AG04450 (cell line): ENCODE measurements around the gene TNFRSF25. TPM values are rescaled to one million over a fixed set of nuclear protein-coding genes. Genes with fewer than 3 reads are reported as not detected.
"Not testable (repeated sequence)": the region's sequence is repeated elsewhere in the genome, so short reads cannot be mapped to it uniquely, and the experiment has no call there.

ENCODE experiments used
- CTCF ChIA-PET: fragments of 300-600, 350-600 bp; formaldehyde crosslinking; extraction: SDS; loops from one replicate; lab custom pipeline; 2022; ENCODE audit warnings: antibody characterized with exemption, inconsistent platforms; lab: Charles Lee
- POLR2A ChIA-PET: fragments of 350-600 bp; formaldehyde crosslinking; extraction: SDS; loops from one replicate; lab custom pipeline; 2021; ENCODE audit warnings: antibody characterized with exemption, inconsistent platforms; lab: Yijun Ruan, JAX
- DNase-seq: peaks from one replicate; pipeline ENCODE4 v3.0.0-alpha.2; 2011; ENCODE audit warnings: low read depth, low spot score
- H3K27ac ChIP-seq: one replicate; pipeline ENCODE4 v1.5.1; 2012; ENCODE audit warnings: low read depth, low read length, control low read depth
- H3K27me3 ChIP-seq: one replicate; pipeline ENCODE4 v1.6.0; 2012; ENCODE audit warnings: low read length; ENCODE audit not compliant: control insufficient read depth, insufficient read depth
- H3K4me3 ChIP-seq: 2 replicates; pipeline ENCODE4 v1.5.1; 2011; ENCODE audit warnings: mild to moderate bottlenecking, low read depth, low read length, control low read depth
- H3K9me3 ChIP-seq: 2 replicates; pipeline ENCODE4 v1.5.1; 2012; ENCODE audit warnings: low read length; ENCODE audit not compliant: control insufficient read depth, insufficient read depth
- polyA plus RNA-seq: library from polyadenylated mRNA; depleted of rRNA; stranded (reverse); fragments of >200 nt; gene quantifications from 2 replicates; pipeline ENCODE4 v1.2.3, GENCODE V29; 2011
- TF ChIP-seq, protein P1 (sequence below): IDR thresholded peaks from 2 replicates; pipeline ENCODE4 v1.5.1; 2011; ENCODE audit warnings: low read depth, low read length, control low read depth, inconsistent platforms

The TNFRSF25 gene
- polyA plus RNA-seq, 1 experiment, result 2.7 TPM

GRCh38 chr1:6446665-6447015, 19.3 kb downstream of the TNFRSF25 start:
- CTCF ChIA-PET, result interaction anchor here (1.1 to 1.4 kb wide), 2 partner anchors 9 to 44 kb away, joined by 3 read pairs; no protein-coding TSS in a partner anchor
- TF ChIP-seq, protein P1, sequence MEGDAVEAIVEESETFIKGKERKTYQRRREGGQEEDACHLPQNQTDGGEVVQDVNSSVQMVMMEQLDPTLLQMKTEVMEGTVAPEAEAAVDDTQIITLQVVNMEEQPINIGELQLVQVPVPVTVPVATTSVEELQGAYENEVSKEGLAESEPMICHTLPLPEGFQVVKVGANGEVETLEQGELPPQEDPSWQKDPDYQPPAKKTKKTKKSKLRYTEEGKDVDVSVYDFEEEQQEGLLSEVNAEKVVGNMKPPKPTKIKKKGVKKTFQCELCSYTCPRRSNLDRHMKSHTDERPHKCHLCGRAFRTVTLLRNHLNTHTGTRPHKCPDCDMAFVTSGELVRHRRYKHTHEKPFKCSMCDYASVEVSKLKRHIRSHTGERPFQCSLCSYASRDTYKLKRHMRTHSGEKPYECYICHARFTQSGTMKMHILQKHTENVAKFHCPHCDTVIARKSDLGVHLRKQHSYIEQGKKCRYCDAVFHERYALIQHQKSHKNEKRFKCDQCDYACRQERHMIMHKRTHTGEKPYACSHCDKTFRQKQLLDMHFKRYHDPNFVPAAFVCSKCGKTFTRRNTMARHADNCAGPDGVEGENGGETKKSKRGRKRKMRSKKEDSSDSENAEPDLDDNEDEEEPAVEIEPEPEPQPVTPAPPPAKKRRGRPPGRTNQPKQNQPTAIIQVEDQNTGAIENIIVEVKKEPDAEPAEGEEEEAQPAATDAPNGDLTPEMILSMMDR, result no peak
- Histone ChIP-seq H3K27ac (no peak overlapping the region), H3K4me3 (no peak overlapping the region), H3K9me3 (peaks cover 6% of the 10 kb centered on the region; the same call in 1 of the 2 replicates), H3K27me3 (peaks cover 66% of the 10 kb centered on the region)
- POLR2A ChIA-PET, result no interaction called here
- DNase-seq, result no peak

DNA sequence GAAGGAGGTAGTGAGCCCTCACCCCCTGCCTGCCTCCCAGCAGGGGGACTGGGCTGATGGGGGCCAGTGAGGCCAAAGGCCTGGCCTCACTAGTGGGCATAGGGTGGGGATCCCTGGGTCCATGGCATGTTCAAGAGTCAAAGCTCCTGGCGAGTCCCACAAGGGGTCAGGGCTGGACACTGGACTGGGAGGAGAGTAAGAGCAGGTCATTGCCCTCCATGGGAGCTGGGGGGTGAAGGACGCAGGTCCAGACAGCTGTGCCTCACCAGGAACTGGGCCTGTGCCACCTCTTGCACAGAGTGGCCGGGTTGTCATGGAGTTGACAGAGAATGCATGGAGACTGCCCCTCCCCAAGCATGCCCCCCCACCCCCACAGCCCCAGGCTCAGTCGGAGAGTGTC, 20.0 kb downstream of the TNFRSF25 start:
- H3K9me3 ChIP-seq, H3K4me3 ChIP-seq, DNase-seq, H3K27ac ChIP-seq, POLR2A ChIA-PET: not testable (repeated sequence)
- H3K27me3 ChIP-seq, result peaks cover 66% of the 10 kb centered on the region
- CTCF ChIA-PET, result interaction anchor here (0.6 to 1.4 kb wide), 3 partner anchors 8 to 45 kb away, joined by 3 to 4 read pairs (median 3); no protein-coding TSS in a partner anchor

DNA sequence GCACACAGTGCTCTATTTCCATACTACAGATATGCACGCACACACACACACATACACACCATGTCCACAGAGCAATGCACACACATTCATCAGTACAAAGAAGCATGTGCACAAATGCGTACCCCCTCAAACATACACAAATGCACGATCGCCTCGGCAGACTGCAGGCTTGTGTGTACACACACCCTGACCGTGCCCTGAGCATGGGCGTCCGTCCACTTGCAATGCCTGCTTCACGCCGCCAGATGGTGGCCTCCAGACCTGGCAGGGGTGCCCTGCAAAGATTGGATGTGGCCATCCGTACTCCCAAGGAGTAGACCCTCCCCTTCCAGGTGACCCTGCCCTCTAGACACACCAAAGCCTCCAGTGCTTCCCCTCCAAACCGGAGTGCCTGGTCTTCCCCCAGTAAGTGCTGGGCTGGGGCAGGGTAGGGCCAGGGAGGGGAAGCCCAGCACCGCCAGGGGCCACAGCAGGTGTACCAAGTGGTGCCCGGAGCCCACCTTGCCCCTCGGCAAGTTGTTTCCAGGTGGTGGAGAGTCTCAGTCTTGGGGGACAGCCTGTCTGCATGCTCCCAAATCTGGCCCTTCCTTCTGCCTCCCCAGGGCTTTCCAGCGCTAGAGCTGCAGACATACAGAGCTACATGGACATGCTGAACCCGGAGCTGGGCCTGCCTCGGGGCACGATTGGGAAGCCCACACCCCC, 20.8 kb downstream of the TNFRSF25 start:
- POLR2A ChIA-PET, result no interaction called here

GRCh38 chr1:6444377-6444776, 21.6 kb downstream of the TNFRSF25 start:
- peaks cover 52% of the 10 kb centered on the region for H3K27me3 ChIP-seq
- ChIA-PET POLR2A (no interaction called here), CTCF (no interaction called here)
- peaks cover 6% of the 10 kb centered on the region; the same call in 1 of the 2 replicates for H3K9me3 ChIP-seq
- DNase-seq, result no peak
- H3K4me3 ChIP-seq, result no peak overlapping the region
- TF ChIP-seq, protein P1, result no peak
- H3K27ac ChIP-seq, result no peak overlapping the region

More for the DNA sequence above, 20.8 kb downstream of the TNFRSF25 start:
- CTCF ChIA-PET, result interaction anchor here (0.6 to 1.4 kb wide), 2 partner anchors 7 to 22 kb away, joined by 3 to 4 read pairs; no protein-coding TSS in a partner anchor
- Histone ChIP-seq H3K4me3 (no peak overlapping the region), H3K27me3 (peaks cover 61% of the 10 kb centered on the region), H3K27ac (no peak overlapping the region), H3K9me3 (peaks cover 6% of the 10 kb centered on the region; the same call in 1 of the 2 replicates)
- no peak for DNase-seq
- TF ChIP-seq, protein P1, result peak; percentile 64

DNA sequence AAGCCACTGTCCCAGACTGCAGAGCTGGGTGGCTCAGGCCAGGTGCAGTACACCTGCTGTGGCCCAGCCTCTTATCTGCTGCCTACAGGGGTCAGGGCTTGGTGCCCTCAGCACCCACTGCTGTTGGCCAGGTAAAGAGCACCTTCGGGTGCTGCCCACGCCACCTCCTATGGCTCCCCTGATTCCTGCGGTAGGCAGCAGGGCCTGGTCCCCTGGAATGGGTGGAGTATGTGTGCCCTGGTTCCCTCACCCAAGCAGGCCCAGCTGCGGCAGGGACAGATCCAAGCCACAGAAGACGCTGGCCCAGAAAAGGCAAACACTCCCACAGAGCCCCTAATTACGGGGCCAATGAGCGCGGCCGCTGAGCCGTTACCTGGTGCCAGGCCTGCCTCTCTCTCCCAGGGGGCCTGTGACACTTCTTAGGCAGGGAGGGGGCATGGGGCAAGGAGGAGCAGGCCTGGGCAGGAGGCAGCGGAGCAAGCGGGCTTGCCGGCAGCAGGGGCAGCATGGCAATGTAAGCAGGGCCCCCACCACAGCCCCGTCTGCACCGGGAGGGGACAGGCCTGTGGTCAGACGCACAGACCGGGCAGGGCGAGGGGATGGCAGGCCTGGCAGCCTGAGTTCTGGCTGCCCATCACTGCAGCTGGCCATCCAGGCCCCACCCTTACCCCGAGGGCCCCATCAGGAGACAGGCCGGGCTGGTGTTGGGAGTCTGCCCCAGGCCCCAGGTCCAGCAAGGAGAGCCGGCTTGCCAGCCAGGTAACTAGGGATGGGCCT, 22.4 kb downstream of the TNFRSF25 start:
- H3K4me3 ChIP-seq, result no peak overlapping the region
- H3K27me3 ChIP-seq, result peaks cover 47% of the 10 kb centered on the region
- TF ChIP-seq, protein P1, result no peak
- DNase-seq, result no peak
- ChIA-PET POLR2A (interaction anchor here (0.7 kb wide), 1 partner anchor 1008 kb away, joined by 6 read pairs; no protein-coding TSS in a partner anchor), CTCF (interaction anchor here (0.6 to 1.0 kb wide), 4 partner anchors 15 to 75 kb away, joined by 3 to 5 read pairs (median 4); no protein-coding TSS in a partner anchor)
- peaks cover 6% of the 10 kb centered on the region; the same call in 1 of the 2 replicates for H3K9me3 ChIP-seq
- H3K27ac ChIP-seq, result no peak overlapping the region
